Measurements from ENCODE around the gene MED10. TPM values are rescaled to one million over a fixed set of nuclear protein-coding genes. Genes with fewer than 3 reads are reported as not detected.

Gene MED10
- total and polyA plus RNA-seq, 9 of the 15 experiments (the other 6 are each of a cell fraction or from before 2014, with no cell fraction given), result 23.8 to 83.4 (median 58.8) TPM

GRCh38 chr5:6407558-6408259 lies 29.4 kb upstream of the MED10 start (continued):
- TF ChIP-seq, protein P1, sequence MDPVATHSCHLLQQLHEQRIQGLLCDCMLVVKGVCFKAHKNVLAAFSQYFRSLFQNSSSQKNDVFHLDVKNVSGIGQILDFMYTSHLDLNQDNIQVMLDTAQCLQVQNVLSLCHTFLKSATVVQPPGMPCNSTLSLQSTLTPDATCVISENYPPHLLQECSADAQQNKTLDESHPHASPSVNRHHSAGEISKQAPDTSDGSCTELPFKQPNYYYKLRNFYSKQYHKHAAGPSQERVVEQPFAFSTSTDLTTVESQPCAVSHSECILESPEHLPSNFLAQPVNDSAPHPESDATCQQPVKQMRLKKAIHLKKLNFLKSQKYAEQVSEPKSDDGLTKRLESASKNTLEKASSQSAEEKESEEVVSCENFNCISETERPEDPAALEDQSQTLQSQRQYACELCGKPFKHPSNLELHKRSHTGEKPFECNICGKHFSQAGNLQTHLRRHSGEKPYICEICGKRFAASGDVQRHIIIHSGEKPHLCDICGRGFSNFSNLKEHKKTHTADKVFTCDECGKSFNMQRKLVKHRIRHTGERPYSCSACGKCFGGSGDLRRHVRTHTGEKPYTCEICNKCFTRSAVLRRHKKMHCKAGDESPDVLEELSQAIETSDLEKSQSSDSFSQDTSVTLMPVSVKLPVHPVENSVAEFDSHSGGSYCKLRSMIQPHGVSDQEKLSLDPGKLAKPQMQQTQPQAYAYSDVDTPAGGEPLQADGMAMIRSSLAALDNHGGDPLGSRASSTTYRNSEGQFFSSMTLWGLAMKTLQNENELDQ (CRISPR knock-in tag; IDR thresholded peaks at IDR 0.05; ENCODE audit: borderline replicate concordance), result no peak

- in situ Hi-C loops (cut with MboI), result no loop called here
- 2% methylated on average over 4 of the region's 4 CpGs for WGBS (ENCODE audit: insufficient coverage, low coverage, missing lambda C conversion rate)
- Histone ChIP-seq H4K20me1 (replicated peaks; ENCODE audit: control insufficient read depth, insufficient read depth, low read length) (no peaks in the 10 kb centered on the region), H2AFZ (ENCODE audit: low read depth, low read length) (no peak overlapping the region), H3K9me1 (ENCODE audit: control insufficient read depth, insufficient read depth, low read length) (no peaks in the 10 kb centered on the region), H3K9me3 (replicated peaks; ENCODE audit: control insufficient read depth, insufficient read depth, low read depth, low read length) (0 out of 2 replicates have a peak, but pooled peaks cover 2% of the 10 kb centered on the region), H3K79me2 (ENCODE audit: control insufficient read depth, insufficient read depth, low read length) (no peaks in the 10 kb centered on the region), H3K4me3 (no peak overlapping the region), H3K27ac (ENCODE audit: extremely low read depth, low read depth, low read length) (no peak overlapping the region), H3K4me1 (replicated peaks in 1 of 2; ENCODE audit: control insufficient read depth in 2 of 2, insufficient read depth in 2 of 2, low read length in 2 of 2) (peaks cover 6 to 25% of the 10 kb centered on the region in 2 experiments; a peak in 4 of 5 replicates), H3K36me3 (ENCODE audit: control insufficient read depth, insufficient read depth, low read length) (no peaks in the 10 kb centered on the region), H3K4me2 (ENCODE audit: insufficient read depth, low read length) (no peak overlapping the region), H3K27me3 (ENCODE audit: control insufficient read depth in 2 of 2, insufficient read depth in 2 of 2, low read length in 2 of 2) (peaks cover 29 to 32% of the 10 kb centered on the region in 2 experiments), H3K9ac (ENCODE audit: insufficient read depth in 1 of 2, low read depth in 2 of 2, low read length in 2 of 2) (no peak overlapping the region)
- ChIA-PET CTCF (ENCODE audit: low intra/inter-chr PET ratio) (no interaction called here), POLR2A (no interaction called here)
- BruUV-seq (replicated peaks), result no TSS peak
- intact Hi-C loops (cut with micrococcal nuclease), result no loop called here
- TF ChIP-seq ZNF165 (CRISPR knock-in tag; IDR thresholded peaks at IDR 0.05; ENCODE audit: borderline replicate concordance), result no peak
- no peak for TF ChIP-seq POLR2AphosphoS2 (IDR thresholded peaks at IDR 0.05; ENCODE audit: low read length)
- no peak for TF ChIP-seq HEY1 (CRISPR knock-in tag; IDR thresholded peaks at IDR 0.05; ENCODE audit: borderline replicate concordance)
- TF ChIP-seq, protein P2, sequence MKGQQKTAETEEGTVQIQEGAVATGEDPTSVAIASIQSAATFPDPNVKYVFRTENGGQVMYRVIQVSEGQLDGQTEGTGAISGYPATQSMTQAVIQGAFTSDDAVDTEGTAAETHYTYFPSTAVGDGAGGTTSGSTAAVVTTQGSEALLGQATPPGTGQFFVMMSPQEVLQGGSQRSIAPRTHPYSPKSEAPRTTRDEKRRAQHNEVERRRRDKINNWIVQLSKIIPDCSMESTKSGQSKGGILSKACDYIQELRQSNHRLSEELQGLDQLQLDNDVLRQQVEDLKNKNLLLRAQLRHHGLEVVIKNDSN (CRISPR knock-in tag; IDR thresholded peaks at IDR 0.05), result no peak
- no peak for TF ChIP-seq STAT5B (CRISPR knock-in tag; IDR thresholded peaks at IDR 0.05)
- no peak for TF ChIP-seq NFE2L1 (tag; IDR thresholded peaks at IDR 0.05; ENCODE audit: borderline replicate concordance, low read depth)
- DNase-seq (ENCODE audit: extremely low read depth in 1 of 4, low spot score in 3 of 4), result no peak
- ATAC-seq, result no peak
- FAIRE-seq, result no peak
Observed at GRCh38 chr5:6405591-6405990, 27.2 kb upstream of the MED10 start.

All from K562 (cell line).